Adrenal gland (tissue), 5 donors: Measurements from ENCODE around the gene CALHM3.

ENCODE experiments used
- POLR2A ChIP-seq, 2 donors: fragments of 450-650 bp; IDR thresholded peaks; one replicate each; pipeline ENCODE4 v1.6.1; 2017; ENCODE audit warnings: antibody characterized with exemption in 2 of 2, mild to moderate bottlenecking in 2 of 2, moderate library complexity in 1 of 2
- TF ChIP-seq, protein P1 (sequence below), 6 experiments: fragments of 450-650 bp in 4 of 6; fragments of 200-600 bp in 2 of 6; sonication (generic) in 1 of 6; IDR thresholded peaks; 1 replicate in 5 of 6; 2 replicates in 1 of 6; pipeline versions ENCODE4 v1.5.1 to v1.8.0; 2016 to 2021; ENCODE audit warnings: antibody characterized with exemption in 6 of 6, mild to moderate bottlenecking in 2 of 6, moderate library complexity in 1 of 6
- donor health status: DM: no; HTN: no; CAD: no.

DNA sequence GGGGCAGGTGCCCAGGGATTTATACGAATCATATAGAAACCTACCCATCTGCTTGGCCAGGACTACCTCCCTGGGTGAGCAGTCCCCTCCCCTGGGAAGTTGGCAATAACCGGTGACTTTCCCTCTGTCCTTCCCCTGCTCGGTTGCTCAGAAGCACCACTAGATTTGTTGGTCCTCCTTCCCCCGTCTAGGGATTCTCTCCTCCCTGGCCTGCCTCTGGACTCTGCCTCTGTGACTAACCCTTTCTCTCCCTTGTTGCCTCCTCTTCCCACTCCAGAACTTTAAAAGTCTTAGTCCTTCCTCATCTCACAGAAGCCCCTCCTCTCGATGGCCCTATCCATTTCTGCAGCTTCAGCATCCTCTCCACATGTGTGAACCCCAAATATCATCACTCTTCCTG, 9.8 kb downstream of the CALHM3 start:
- no peak for TF ChIP-seq POLR2A (IDR thresholded peaks at IDR 0.05)
- TF ChIP-seq, protein P1, sequence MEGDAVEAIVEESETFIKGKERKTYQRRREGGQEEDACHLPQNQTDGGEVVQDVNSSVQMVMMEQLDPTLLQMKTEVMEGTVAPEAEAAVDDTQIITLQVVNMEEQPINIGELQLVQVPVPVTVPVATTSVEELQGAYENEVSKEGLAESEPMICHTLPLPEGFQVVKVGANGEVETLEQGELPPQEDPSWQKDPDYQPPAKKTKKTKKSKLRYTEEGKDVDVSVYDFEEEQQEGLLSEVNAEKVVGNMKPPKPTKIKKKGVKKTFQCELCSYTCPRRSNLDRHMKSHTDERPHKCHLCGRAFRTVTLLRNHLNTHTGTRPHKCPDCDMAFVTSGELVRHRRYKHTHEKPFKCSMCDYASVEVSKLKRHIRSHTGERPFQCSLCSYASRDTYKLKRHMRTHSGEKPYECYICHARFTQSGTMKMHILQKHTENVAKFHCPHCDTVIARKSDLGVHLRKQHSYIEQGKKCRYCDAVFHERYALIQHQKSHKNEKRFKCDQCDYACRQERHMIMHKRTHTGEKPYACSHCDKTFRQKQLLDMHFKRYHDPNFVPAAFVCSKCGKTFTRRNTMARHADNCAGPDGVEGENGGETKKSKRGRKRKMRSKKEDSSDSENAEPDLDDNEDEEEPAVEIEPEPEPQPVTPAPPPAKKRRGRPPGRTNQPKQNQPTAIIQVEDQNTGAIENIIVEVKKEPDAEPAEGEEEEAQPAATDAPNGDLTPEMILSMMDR (IDR thresholded peaks at IDR 0.05): no peak
